Measurements from ENCODE around the gene CYP46A1.

The CYP46A1 gene

DNA sequence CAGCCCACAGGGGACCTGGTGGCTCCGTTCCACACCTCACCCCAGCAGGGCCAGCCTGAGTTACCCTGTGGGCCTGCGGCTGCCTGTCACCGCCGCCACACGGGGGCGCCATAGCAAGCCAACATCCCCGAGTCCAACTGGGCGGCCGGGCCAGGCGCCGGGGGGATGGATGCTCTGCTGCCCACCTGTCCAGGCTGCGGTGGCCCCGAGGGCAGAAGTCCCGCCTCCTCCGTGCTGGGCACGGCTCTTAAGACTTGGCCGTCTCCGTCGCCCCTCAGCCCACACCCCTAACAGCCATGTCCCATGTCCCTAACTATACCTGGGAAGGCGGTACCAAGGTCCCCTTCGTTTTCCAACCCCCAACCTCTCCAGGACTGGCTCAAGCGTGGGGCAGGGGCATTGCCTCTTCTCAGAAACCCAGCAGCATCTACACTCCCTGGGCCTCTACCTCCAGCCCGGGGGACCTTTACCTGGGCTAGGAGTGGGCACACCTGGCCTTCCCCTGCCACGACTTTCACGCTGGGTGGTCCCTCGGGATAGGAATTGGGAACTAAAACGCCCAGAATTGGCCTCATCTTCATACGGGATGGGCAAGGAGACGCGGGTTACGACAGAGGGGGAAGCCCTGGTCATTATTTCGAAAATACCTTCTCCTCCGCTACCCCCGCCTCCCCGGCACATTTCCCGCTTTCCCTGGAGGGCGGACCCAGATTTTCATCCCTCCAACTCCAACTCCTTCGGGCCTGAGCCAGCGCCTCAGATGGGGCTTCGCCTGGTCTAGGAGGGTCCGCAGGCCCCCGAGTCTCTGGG lies 1.1 kb upstream of the CYP46A1 start:
- DNase-seq (ENCODE audit: low read depth), result peak; percentile 72
- peak; percentile 81 for TF ChIP-seq CTCF (IDR thresholded peaks at IDR 0.05; ENCODE audit: insufficient read depth, low read depth, low read length, missing control alignments)

GRCh38 chr14:99684410-99684934 lies 374 bp downstream of the CYP46A1 start:
- TF ChIP-seq CTCF (IDR thresholded peaks at IDR 0.05; ENCODE audit: insufficient read depth, low read depth, low read length, missing control alignments), result no peak
- H3K4me3 ChIP-seq (ENCODE audit: low read length), result peak overlapping the region; percentile 28
- no peak for DNase-seq (ENCODE audit: low read depth)

More for the DNA sequence above, 1.1 kb upstream of the CYP46A1 start:
- peak overlapping the region; percentile 83 for H3K4me3 ChIP-seq (ENCODE audit: low read length)

DNA sequence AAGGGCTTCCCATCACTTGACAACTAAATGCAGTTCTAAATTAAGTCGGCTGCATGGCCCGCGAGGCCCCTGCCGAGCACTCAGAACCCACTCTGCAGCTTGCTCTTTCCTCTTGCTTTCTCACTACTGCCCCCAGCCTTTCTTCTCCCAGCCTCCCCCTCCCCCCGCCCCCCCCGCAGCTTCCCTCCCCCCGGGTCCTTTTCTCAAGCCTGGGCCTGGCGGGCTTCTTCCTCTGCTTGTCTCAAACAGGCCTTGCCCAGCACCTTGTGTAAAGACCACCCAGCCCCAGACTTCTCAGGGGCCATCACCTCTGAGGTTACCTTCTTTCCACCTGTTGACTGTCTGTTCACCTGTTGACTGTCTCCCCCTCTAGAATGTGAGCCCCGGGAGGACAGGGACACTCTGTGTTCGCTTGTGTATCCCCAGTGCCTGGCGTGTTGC lies 1.1 kb downstream of the CYP46A1 start:
- H3K4me3 ChIP-seq (ENCODE audit: low read length), result no peak overlapping the region
- DNase-seq (ENCODE audit: low read depth), result no peak
- TF ChIP-seq CTCF (IDR thresholded peaks at IDR 0.05; ENCODE audit: insufficient read depth, low read depth, low read length, missing control alignments), result no peak

DNA sequence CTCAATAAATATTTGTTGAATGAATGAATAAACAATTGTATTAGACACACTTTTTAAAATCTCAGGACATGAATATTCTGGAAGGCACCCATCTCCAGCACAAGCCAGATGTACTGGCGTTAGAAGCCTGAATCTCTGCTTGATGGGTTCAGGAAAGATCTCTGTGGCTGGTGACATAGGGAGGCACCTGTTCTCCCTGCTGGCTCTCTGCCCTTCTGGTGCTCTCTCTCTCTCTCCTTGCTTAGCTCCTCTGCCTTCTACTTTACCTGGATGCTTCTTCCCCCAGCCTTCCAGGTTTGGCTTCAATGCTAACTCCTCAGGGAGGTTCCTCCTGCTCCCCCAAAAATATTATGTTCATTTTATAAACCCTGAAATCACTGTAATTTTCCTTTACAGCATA lies 1.5 kb downstream of the CYP46A1 start:
- DNase-seq (ENCODE audit: low read depth), result no peak
- no peak for TF ChIP-seq CTCF (IDR thresholded peaks at IDR 0.05; ENCODE audit: insufficient read depth, low read depth, low read length, missing control alignments)

GRCh38 chr14:99686557-99687283 lies 2.6 kb downstream of the CYP46A1 start:
- no peak for TF ChIP-seq CTCF (IDR thresholded peaks at IDR 0.05; ENCODE audit: insufficient read depth, low read depth, low read length, missing control alignments)
- no peak overlapping the region for H3K4me3 ChIP-seq (ENCODE audit: low read length)
- DNase-seq (ENCODE audit: low read depth), result no peak

More for the DNA sequence above, 1.5 kb downstream of the CYP46A1 start:
- no peak overlapping the region for H3K4me3 ChIP-seq (ENCODE audit: low read length)

GRCh38 chr14:99687284-99688209 lies 3.4 kb downstream of the CYP46A1 start:
- TF ChIP-seq CTCF (IDR thresholded peaks at IDR 0.05; ENCODE audit: insufficient read depth, low read depth, low read length, missing control alignments), result peak; percentile 80
- DNase-seq (ENCODE audit: low read depth), result peak; percentile 25
- no peak overlapping the region for H3K4me3 ChIP-seq (ENCODE audit: low read length)
